PC-9 (cell line): ENCODE results near the gene ANXA1.

Experiments used
- CTCF ChIP-seq: fragments of 200-600 bp; sonication (generic); conservative IDR thresholded peaks from 2 replicates; pipeline ENCODE4 v1.6.1; 2017; ENCODE audit warnings: mixed run types, antibody characterized with exemption, mild to moderate bottlenecking, moderate library complexity
- EZH2 ChIP-seq: fragments of 200-600 bp; sonication (generic); IDR thresholded peaks from 2 replicates; pipeline ENCODE4 v1.8.0; 2017; ENCODE audit warnings: antibody characterized with exemption, low read depth

GRCh38 chr9:73199448-73199847 is 47.8 kb downstream of the ANXA1 start:
- no peak for TF ChIP-seq CTCF
- no peak for TF ChIP-seq EZH2
